ENCODE measurements around the gene GNAL. TPM values are rescaled to one million over a fixed set of nuclear protein-coding genes. Genes with fewer than 3 reads are reported as not detected.

GNAL gene
- total RNA-seq, 1 donor from 2014 or later = 5.6 TPM

- DNase-seq = no peak
- no peak for TF ChIP-seq CTCF (IDR thresholded peaks at IDR 0.05)
- no peak for ATAC-seq
Observed at GRCh38 chr18:11897781-11898180, 208.7 kb downstream of the GNAL start.

GRCh38 chr18:11899063-11899462 is 210.0 kb downstream of the GNAL start:
- Histone ChIP-seq H3K9me3 (no peaks in the 10 kb centered on the region), H3K27ac (no peak overlapping the region), H3K4me1 (peaks cover 6% of the 10 kb centered on the region), H3K4me3 (no peak overlapping the region), H3K27me3 (ENCODE audit: low read depth) (no peaks in the 10 kb centered on the region), H3K36me3 (peaks cover 80% of the 10 kb centered on the region)
- DNase-seq = no peak
- TF ChIP-seq CTCF (IDR thresholded peaks at IDR 0.05) = no peak
- intact Hi-C loops (cut with DNase I) = no loop called here
- ATAC-seq = no peak

More at GRCh38 chr18:11897781-11898180, 208.7 kb downstream of the GNAL start:
- Histone ChIP-seq H3K27ac (no peak overlapping the region), H3K4me1 (peaks cover 6% of the 10 kb centered on the region), H3K36me3 (peaks cover 67% of the 10 kb centered on the region), H3K9me3 (no peaks in the 10 kb centered on the region), H3K4me3 (no peak overlapping the region), H3K27me3 (ENCODE audit: low read depth) (no peaks in the 10 kb centered on the region)
- intact Hi-C loops (cut with DNase I) = no loop called here

DNA sequence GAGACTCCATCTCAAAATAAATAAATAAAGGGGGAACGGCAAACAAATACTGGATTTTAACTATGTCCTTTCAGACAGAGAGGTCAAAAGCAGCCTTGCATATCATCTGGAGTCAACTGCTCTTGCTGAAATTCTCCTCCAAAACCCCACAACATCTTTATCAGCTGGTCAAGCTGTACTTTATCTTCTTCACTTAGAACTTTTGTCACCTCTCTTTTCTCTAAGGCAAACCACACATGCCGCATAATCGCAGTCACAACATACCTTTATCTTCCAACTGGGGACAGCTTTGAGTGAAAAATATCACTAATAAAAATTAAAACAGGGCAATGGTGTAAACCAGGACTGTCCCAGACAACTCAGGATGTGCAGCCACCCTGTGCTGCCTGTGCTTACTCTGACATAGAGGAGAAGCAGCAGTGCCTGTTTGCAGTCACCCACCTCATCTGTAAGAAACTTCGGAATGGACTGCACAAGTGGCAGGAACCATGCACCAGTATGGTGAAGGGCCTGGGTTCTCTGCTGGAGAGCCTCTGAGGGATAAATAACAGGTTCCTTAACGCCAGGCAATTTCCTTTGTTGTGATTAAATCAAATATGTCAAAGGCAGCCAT is 212.9 kb downstream of the GNAL start:
- DNase-seq = no peak
- ATAC-seq = no peak
- peaks cover 71% of the 10 kb centered on the region for H3K36me3 ChIP-seq
- intact Hi-C loops (cut with DNase I) = no loop called here
- no peak for TF ChIP-seq CTCF (IDR thresholded peaks at IDR 0.05)
- H3K9me3 ChIP-seq = no peaks in the 10 kb centered on the region
- H3K4me3 ChIP-seq = no peak overlapping the region
- no peaks in the 10 kb centered on the region for H3K27me3 ChIP-seq (ENCODE audit: low read depth)
- no peak overlapping the region for H3K27ac ChIP-seq
- H3K4me1 ChIP-seq = peaks cover 6% of the 10 kb centered on the region

DNA sequence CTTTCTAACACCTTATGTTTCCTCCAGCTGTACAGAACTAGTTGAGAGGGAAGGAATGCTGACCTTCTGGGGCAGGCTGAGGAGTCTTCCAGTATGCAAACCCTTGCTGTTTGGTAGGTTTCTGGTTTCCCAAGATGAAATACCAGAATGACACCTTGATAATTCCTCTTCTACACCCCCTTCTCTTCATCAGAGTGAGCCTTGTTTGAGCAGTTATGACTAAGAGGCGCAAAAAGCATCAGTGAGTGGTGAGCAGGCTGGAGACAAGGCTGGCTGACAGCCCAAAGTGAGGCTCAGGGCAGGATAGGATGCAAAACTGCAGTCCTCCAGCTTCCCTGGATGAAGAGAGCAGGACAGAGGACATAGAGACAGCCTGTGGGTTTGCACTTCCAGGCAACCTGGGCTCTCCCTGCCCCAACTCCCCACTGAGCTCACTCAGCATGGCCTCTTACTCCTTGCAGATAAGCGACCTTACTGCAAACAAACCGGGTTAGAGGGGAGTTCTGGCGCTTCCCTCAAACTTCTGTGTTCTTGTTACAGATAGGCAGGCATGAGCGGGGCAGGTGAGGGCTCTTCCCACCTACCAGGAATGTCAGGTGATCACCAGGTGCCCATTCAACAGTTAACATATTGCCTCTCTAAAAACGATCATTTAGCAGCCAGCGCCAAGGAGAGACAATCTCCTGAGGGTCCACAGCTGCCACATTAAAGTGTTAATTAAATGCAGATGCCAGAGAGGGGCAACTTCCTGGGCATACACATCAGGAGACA is 213.6 kb downstream of the GNAL start:
- Histone ChIP-seq H3K36me3 (peaks cover 66% of the 10 kb centered on the region), H3K9me3 (no peaks in the 10 kb centered on the region), H3K4me1 (peaks cover 14% of the 10 kb centered on the region), H3K4me3 (no peak overlapping the region), H3K27ac (no peak overlapping the region), H3K27me3 (ENCODE audit: low read depth) (no peaks in the 10 kb centered on the region)
- intact Hi-C loops (cut with DNase I) = no loop called here
- TF ChIP-seq CTCF (IDR thresholded peaks at IDR 0.05) = no peak
- ATAC-seq (peak in 1 of 2 donors; percentile 22), DNase-seq (no peak)

DNA sequence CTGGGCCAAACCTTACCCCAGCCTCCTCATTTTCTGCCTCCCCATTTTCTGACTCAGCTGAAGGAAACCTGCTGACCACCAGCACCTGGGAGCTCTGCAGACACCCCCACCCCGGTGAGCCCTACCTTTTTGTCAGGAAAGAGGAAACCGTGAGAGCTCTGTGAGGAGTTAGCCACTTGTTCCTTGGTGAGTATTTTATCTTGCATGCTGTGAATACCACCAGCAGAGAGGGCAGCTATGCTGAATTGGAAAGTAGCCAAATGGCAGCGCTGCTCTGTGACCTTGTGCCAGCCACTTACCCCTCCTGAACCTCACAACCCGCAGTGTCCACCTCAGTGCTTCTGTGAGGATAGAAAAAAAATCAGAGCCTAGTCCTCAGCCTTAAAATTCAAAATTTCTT is 216.5 kb downstream of the GNAL start:
- intact Hi-C loops (cut with DNase I) = no loop called here
- H3K4me3 ChIP-seq = no peak overlapping the region
- DNase-seq = no peak
- no peak for ATAC-seq
- H3K9me3 ChIP-seq = no peaks in the 10 kb centered on the region
- TF ChIP-seq CTCF (IDR thresholded peaks at IDR 0.05) = no peak
- H3K36me3 ChIP-seq = peaks cover 48% of the 10 kb centered on the region
- no peaks in the 10 kb centered on the region for H3K27me3 ChIP-seq (ENCODE audit: low read depth)
- H3K27ac ChIP-seq = no peak overlapping the region
- peaks cover 23% of the 10 kb centered on the region for H3K4me1 ChIP-seq

All from lower lobe of right lung (tissue), 2 donors.